HCT116 (cell line): ENCODE measurements around the gene REXO4. TPM values are rescaled to one million over a fixed set of nuclear protein-coding genes. Genes with fewer than 3 reads are reported as not detected.

Source experiments
- ATAC-seq: fragments of 200-7000 bp; cut with Tn5 transposase; 2 replicates; pipeline ENCODE4 v1.9.1; 2020; ENCODE audit warnings: mild to moderate bottlenecking, moderate library complexity
- BruUV-seq: library from RNA; stranded (reverse); fragments of 400-500 nt; replicated peaks from 2 replicates; lab custom pipeline; 2021; lab: Mats Ljungman, UMichigan
- CTCF ChIA-PET: fragments of 300-600 bp; sonication (Branson Sonifier 250); formaldehyde crosslinking; loops from one replicate; lab custom pipeline; 2021; ENCODE audit warnings: antibody characterized with exemption; lab: Charles Lee
- POLR2A ChIA-PET: fragments of 300-600, 350-600 bp; sonication (Branson Sonifier 250); formaldehyde crosslinking; loops from one replicate; lab custom pipeline; 2021; ENCODE audit warnings: antibody characterized with exemption; lab: Charles Lee
- RAD21 ChIA-PET, 2 experiments: fragments of 300-600 bp; sonication (Branson Sonifier 250); formaldehyde crosslinking; loops; one replicate each; lab custom pipeline; 2023; ENCODE audit warnings: low total read pairs in 2 of 2; ENCODE audit not compliant: uncharacterized antibody in 2 of 2, unreplicated experiment in 2 of 2, low non-redundant PET in 1 of 2; lab: Charles Lee
- DNase-seq: peaks from one replicate; pipeline ENCODE4 v3.0.0-alpha.2; 2010; ENCODE audit warnings: low read depth, low spot score
- H2AFZ ChIP-seq: fragments of 200-600 bp; shearing (Covaris generic), sonication (generic); 2 replicates; pipeline ENCODE4 v1.6.1; 2017; ENCODE audit warnings: low read depth, mixed run types, mixed read lengths, antibody characterized with exemption, low read length; ENCODE audit not compliant: poor library complexity, severe bottlenecking
- H3K27ac ChIP-seq: 2 replicates; pipeline ENCODE4 v1.5.1; 2012; ENCODE audit warnings: low read depth, low read length
- H3K27me3 ChIP-seq: fragments of 200-600 bp; sonication (generic); 2 replicates; pipeline ENCODE4 v1.6.1; 2016; ENCODE audit warnings: mixed run types, low read length, mixed read lengths; ENCODE audit not compliant: insufficient read depth
- H3K36me3 ChIP-seq, 2 experiments: fragments of 200-500 bp in 1 of 2; fragments of 200-600 bp in 1 of 2; sonication (Bioruptor generic) in 1 of 2; sonication (generic) in 1 of 2; 2 replicates each; pipeline versions ENCODE4 v1.5.1 to v1.6.1; 2014 to 2016; ENCODE audit warnings: low read length in 2 of 2, inconsistent platforms in 1 of 2, mixed read lengths in 1 of 2, mixed run types in 1 of 2; ENCODE audit not compliant: insufficient read depth in 2 of 2, control insufficient read depth in 1 of 2
- H3K4me1 ChIP-seq, 2 experiments: fragments of 200-600 bp in 1 of 2; sonication (generic) in 1 of 2; 2 replicates each; pipeline versions ENCODE4 v1.5.1 to v1.6.1; 2012 to 2017; ENCODE audit warnings: low read length in 2 of 2, inconsistent platforms in 1 of 2, mild to moderate bottlenecking in 1 of 2, mixed read lengths in 1 of 2, mixed run types in 1 of 2, moderate library complexity in 1 of 2; ENCODE audit not compliant: insufficient read depth in 2 of 2, control insufficient read depth in 1 of 2
- H3K4me2 ChIP-seq: fragments of 200-600 bp; sonication (generic); 2 replicates; pipeline ENCODE4 v1.6.1; 2017; ENCODE audit warnings: mixed run types, low read length, mixed read lengths
- H3K4me3 ChIP-seq, 2 experiments: fragments of 200-600 bp in 1 of 2; sonication (generic) in 1 of 2; replicated peaks in 1 of 2; 2 replicates each; pipeline ENCODE4 v1.5.1; 2011 to 2016; ENCODE audit warnings: low read length in 2 of 2, control low read depth in 1 of 2, low read depth in 1 of 2, mild to moderate bottlenecking in 1 of 2, mixed read lengths in 1 of 2, mixed run types in 1 of 2
- H3K79me2 ChIP-seq: fragments of 200-600 bp; sonication (generic); 2 replicates; pipeline ENCODE4 v1.6.1; 2017; ENCODE audit warnings: mild to moderate bottlenecking, mixed run types, low read length, moderate library complexity, mixed read lengths; ENCODE audit not compliant: insufficient read depth
- H3K9ac ChIP-seq: fragments of 200-600 bp; sonication (generic); 2 replicates; pipeline ENCODE4 v1.6.1; 2016; ENCODE audit warnings: low read length, mixed read lengths
- H3K9me2 ChIP-seq: fragments of 200-600 bp; sonication (generic), shearing (Covaris generic); 2 replicates; pipeline ENCODE4 v1.6.1; 2017; ENCODE audit warnings: mixed run types, mild to moderate bottlenecking, moderate library complexity; ENCODE audit not compliant: insufficient read depth
- H3K9me3 ChIP-seq, 2 experiments: fragments of 200-500 bp in 1 of 2; fragments of 200-600 bp in 1 of 2; sonication (Bioruptor generic) in 1 of 2; sonication (generic) in 1 of 2; 2 replicates each; pipeline ENCODE4 v1.6.1; 2014 to 2017; ENCODE audit warnings: low read length in 2 of 2, mixed read lengths in 2 of 2, inconsistent platforms in 1 of 2, low read depth in 1 of 2, mild to moderate bottlenecking in 1 of 2, mixed run types in 1 of 2, moderate library complexity in 1 of 2; ENCODE audit not compliant: control insufficient read depth in 1 of 2, insufficient read depth in 1 of 2
- H4K20me1 ChIP-seq: fragments of 200-600 bp; sonication (generic), shearing (Covaris generic); 2 replicates; pipeline ENCODE4 v1.6.1; 2017; ENCODE audit warnings: mixed run types, mild to moderate bottlenecking, moderate library complexity; ENCODE audit not compliant: insufficient read depth
- ATF3 ChIP-seq: IDR thresholded peaks from 2 replicates; pipeline ENCODE4 v1.6.1; 2012
- CBX3 ChIP-seq: IDR thresholded peaks from 2 replicates; pipeline ENCODE4 v1.6.1; 2012; ENCODE audit warnings: low read depth
- CTCF ChIP-seq, 3 experiments: fragments of 200-600 bp in 1 of 3; sonication (generic) in 1 of 3; IDR thresholded peaks in 2 of 3; conservative IDR thresholded peaks in 1 of 3; 2 replicates each; pipeline ENCODE4 v1.5.1; 2012 to 2017; ENCODE audit warnings: low read depth in 2 of 3, low read length in 2 of 3, antibody characterized with exemption in 1 of 3, borderline replicate concordance in 1 of 3, control low read depth in 1 of 3, mild to moderate bottlenecking in 1 of 3, mixed read lengths in 1 of 3, mixed run types in 1 of 3, moderate library complexity in 1 of 3; ENCODE audit not compliant: insufficient read depth in 1 of 3
- EZH2 ChIP-seq: fragments of 200-600 bp; sonication (generic); IDR thresholded peaks from 2 replicates; pipeline ENCODE4 v1.6.1; 2017; ENCODE audit warnings: antibody characterized with exemption, mixed run types
- EZH2phosphoT487 ChIP-seq: fragments of 200-600 bp; IDR thresholded peaks from 2 replicates; pipeline ENCODE4 v1.6.1; 2018; ENCODE audit warnings: antibody characterized with exemption, borderline replicate concordance
- JUND ChIP-seq: IDR thresholded peaks from 2 replicates; pipeline ENCODE4 v1.6.1; 2012
- MAX ChIP-seq: IDR thresholded peaks from 2 replicates; pipeline ENCODE4 v1.6.1; 2012
- POLR2A ChIP-seq: IDR thresholded peaks from 2 replicates; pipeline ENCODE4 v1.7.0; 2011; ENCODE audit warnings: borderline replicate concordance; ENCODE audit not compliant: insufficient read depth, insufficient read length; ENCODE audit errors: extremely low read depth
- POLR2AphosphoS5 ChIP-seq: IDR thresholded peaks from 2 replicates; pipeline ENCODE4 v1.6.1; 2011; ENCODE audit warnings: mild to moderate bottlenecking, low read depth, low read length, moderate library complexity
- SIN3A ChIP-seq: IDR thresholded peaks from 2 replicates; pipeline ENCODE4 v1.6.1; 2012; ENCODE audit warnings: low read depth
- SP1 ChIP-seq: IDR thresholded peaks from 2 replicates; pipeline ENCODE4 v1.6.1; 2012; ENCODE audit warnings: low read depth
- SRF ChIP-seq: IDR thresholded peaks from 2 replicates; pipeline ENCODE4 v1.6.1; 2012; ENCODE audit warnings: low read depth
- YY1 ChIP-seq: IDR thresholded peaks from 2 replicates; pipeline ENCODE4 v1.6.1; 2011; ENCODE audit warnings: low read length, low read depth, moderate library complexity, mild to moderate bottlenecking; ENCODE audit not compliant: insufficient replicate concordance; ENCODE audit errors: extremely low read depth
- ZFX ChIP-seq: fragments of 450-650 bp; IDR thresholded peaks from 2 replicates; pipeline ENCODE4 v1.6.1; 2017
- ZNF274 ChIP-seq: fragments of 200-500 bp; sonication (Bioruptor generic); IDR thresholded peaks from 2 replicates; pipeline ENCODE4 v1.6.1; 2014; ENCODE audit warnings: mild to moderate bottlenecking, low read depth, low read length, inconsistent platforms
- intact Hi-C: fragments of 100-400 bp; cut with micrococcal nuclease; formaldehyde crosslinking; loops from 2 replicates; pipeline ENCODE4 v1.10.0; 2022
- total RNA-seq: library from RNA; stranded (reverse); gene quantifications from one replicate; pipeline ENCODE4 v1.2.1, GENCODE V29; 2021; ENCODE audit not compliant: unreplicated experiment

Gene REXO4
- total RNA-seq, 1 experiment from 2014 or later: 24.6 TPM

- Histone ChIP-seq H3K9me2 (no peaks in the 10 kb centered on the region), H3K27me3 (no peaks in the 10 kb centered on the region), H3K4me3 (peak overlapping the region in 1 of 2 experiments; percentile 32; a peak in 1 of 4 replicates), H3K9ac (0 out of 2 replicates have a peak overlapping the region, but pooled peaks have one; percentile 23), H3K4me2 (peak overlapping the region; percentile 47), H4K20me1 (no peaks in the 10 kb centered on the region), H2AFZ (no peak overlapping the region), H3K9me3 (no peaks in the 10 kb centered on the region), H3K27ac (no peak overlapping the region), H3K79me2 (no peaks in the 10 kb centered on the region), H3K4me1 (peaks cover 0 to 5% of the 10 kb centered on the region in 2 experiments; a peak in 1 of 4 replicates), H3K36me3 (no peaks in the 10 kb centered on the region)
- POLR2A ChIA-PET: no interaction called here
- CTCF ChIA-PET: no interaction called here
- intact Hi-C loops: no loop called here
- RAD21 ChIA-PET: no interaction called here
- no peak for DNase-seq
- no TSS peak for BruUV-seq
- TF ChIP-seq SIN3A: no peak
- no peak for TF ChIP-seq POLR2A
- TF ChIP-seq CTCF (IDR thresholded peaks at IDR 0.05 in 2 of 3, conservative IDR thresholded peaks at IDR 0.05 in 1 of 3; ENCODE audit: borderline replicate concordance in 1 of 3, insufficient read depth in 1 of 3, low read depth in 2 of 3, low read length in 2 of 3): no peak
- TF ChIP-seq SRF: no peak
- TF ChIP-seq JUND: no peak
- no peak for TF ChIP-seq ATF3
- TF ChIP-seq CBX3: no peak
- TF ChIP-seq ZFX: no peak
- TF ChIP-seq EZH2: no peak
- no peak for TF ChIP-seq MAX
- no peak for TF ChIP-seq SP1
- no peak for TF ChIP-seq POLR2AphosphoS5
- TF ChIP-seq ZNF274: no peak
- no peak for TF ChIP-seq EZH2phosphoT487
- TF ChIP-seq YY1: no peak
- ATAC-seq: peak; percentile 87
Observed at GRCh38 chr9:133428617-133429101, 10.8 kb upstream of the REXO4 start.
